ENCODE results near the gene YWHAG. TPM values are rescaled to one million over a fixed set of nuclear protein-coding genes. Genes with fewer than 3 reads are reported as not detected.
A peak's percentile ranks its signal among the peaks of the same experiment; 100 is the strongest.

Gene YWHAG
- total and polyA plus RNA-seq, 2 of the 13 experiments (the other 11 are each of a cell fraction or from before 2014, with no cell fraction given), result 36.9 to 67.5 TPM

DNA sequence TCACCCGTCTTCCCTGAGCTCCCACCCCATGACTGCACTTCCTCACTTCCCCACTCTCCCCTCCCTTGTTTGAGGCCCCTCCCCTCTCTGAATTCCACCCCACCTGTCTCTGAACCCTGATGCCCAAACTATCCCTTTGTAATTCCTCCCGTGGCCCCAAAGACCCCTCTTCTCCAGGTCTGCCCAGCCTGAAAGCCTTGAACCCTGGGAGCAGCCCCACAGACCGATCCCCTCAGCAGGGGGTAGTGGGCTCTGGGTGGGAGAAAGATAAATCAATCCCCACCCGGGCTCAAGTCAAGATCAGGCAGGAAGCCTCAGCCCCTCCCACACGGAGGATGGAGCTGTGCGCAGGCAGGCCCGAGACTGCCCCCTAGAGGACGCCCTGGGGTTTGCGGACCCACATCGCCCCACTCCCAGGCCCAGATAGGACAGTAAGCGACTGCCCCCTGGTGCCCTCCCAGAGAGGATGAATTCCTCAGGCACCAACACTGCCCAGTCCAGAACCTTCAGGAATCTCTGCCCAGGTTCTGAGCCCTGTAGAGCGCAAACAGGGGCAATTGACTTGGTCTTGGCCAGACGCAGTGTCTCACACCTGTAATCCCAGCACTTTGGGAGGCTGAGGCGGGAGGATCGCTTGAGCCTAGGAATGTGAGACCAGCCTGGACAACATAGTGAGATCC, 44.6 kb downstream of the YWHAG start (continued):
- TF ChIP-seq, protein P1, sequence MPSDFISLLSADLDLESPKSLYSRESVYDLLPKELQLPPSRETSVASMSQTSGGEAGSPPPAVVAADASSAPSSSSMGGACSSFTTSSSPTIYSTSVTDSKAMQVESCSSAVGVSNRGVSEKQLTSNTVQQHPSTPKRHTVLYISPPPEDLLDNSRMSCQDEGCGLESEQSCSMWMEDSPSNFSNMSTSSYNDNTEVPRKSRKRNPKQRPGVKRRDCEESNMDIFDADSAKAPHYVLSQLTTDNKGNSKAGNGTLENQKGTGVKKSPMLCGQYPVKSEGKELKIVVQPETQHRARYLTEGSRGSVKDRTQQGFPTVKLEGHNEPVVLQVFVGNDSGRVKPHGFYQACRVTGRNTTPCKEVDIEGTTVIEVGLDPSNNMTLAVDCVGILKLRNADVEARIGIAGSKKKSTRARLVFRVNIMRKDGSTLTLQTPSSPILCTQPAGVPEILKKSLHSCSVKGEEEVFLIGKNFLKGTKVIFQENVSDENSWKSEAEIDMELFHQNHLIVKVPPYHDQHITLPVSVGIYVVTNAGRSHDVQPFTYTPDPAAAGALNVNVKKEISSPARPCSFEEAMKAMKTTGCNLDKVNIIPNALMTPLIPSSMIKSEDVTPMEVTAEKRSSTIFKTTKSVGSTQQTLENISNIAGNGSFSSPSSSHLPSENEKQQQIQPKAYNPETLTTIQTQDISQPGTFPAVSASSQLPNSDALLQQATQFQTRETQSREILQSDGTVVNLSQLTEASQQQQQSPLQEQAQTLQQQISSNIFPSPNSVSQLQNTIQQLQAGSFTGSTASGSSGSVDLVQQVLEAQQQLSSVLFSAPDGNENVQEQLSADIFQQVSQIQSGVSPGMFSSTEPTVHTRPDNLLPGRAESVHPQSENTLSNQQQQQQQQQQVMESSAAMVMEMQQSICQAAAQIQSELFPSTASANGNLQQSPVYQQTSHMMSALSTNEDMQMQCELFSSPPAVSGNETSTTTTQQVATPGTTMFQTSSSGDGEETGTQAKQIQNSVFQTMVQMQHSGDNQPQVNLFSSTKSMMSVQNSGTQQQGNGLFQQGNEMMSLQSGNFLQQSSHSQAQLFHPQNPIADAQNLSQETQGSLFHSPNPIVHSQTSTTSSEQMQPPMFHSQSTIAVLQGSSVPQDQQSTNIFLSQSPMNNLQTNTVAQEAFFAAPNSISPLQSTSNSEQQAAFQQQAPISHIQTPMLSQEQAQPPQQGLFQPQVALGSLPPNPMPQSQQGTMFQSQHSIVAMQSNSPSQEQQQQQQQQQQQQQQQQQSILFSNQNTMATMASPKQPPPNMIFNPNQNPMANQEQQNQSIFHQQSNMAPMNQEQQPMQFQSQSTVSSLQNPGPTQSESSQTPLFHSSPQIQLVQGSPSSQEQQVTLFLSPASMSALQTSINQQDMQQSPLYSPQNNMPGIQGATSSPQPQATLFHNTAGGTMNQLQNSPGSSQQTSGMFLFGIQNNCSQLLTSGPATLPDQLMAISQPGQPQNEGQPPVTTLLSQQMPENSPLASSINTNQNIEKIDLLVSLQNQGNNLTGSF (CRISPR knock-in tag; IDR thresholded peaks at IDR 0.05), result no peak
- TF ChIP-seq, protein P2, sequence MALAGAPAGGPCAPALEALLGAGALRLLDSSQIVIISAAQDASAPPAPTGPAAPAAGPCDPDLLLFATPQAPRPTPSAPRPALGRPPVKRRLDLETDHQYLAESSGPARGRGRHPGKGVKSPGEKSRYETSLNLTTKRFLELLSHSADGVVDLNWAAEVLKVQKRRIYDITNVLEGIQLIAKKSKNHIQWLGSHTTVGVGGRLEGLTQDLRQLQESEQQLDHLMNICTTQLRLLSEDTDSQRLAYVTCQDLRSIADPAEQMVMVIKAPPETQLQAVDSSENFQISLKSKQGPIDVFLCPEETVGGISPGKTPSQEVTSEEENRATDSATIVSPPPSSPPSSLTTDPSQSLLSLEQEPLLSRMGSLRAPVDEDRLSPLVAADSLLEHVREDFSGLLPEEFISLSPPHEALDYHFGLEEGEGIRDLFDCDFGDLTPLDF (CRISPR knock-in tag; IDR thresholded peaks at IDR 0.05), result no peak
- TF ChIP-seq SMYD3 (CRISPR knock-in tag; IDR thresholded peaks at IDR 0.05) (no peak), TCF7 (IDR thresholded peaks at IDR 0.05; ENCODE audit: low read depth) (no peak), POGZ (CRISPR knock-in tag; IDR thresholded peaks at IDR 0.05) (0 out of 2 replicates have a peak, but pooled peaks have one; percentile 17), FOXO1 (CRISPR knock-in tag; IDR thresholded peaks at IDR 0.05) (peak; percentile 52), ZMAT3 (CRISPR knock-in tag; conservative IDR thresholded peaks at IDR 0.05) (0 out of 2 replicates have a peak, but pooled peaks have one; percentile 34), ZNF354B (CRISPR knock-in tag; IDR thresholded peaks at IDR 0.05) (no peak), ZNF577 (CRISPR knock-in tag; IDR thresholded peaks at IDR 0.05; ENCODE audit: borderline replicate concordance, low read depth) (no peak), THAP11 (CRISPR knock-in tag; IDR thresholded peaks at IDR 0.05) (peak; percentile 85), NR2C2 (CRISPR knock-in tag; IDR thresholded peaks at IDR 0.05; ENCODE audit: borderline replicate concordance) (no peak)
- TF ChIP-seq, protein P3, sequence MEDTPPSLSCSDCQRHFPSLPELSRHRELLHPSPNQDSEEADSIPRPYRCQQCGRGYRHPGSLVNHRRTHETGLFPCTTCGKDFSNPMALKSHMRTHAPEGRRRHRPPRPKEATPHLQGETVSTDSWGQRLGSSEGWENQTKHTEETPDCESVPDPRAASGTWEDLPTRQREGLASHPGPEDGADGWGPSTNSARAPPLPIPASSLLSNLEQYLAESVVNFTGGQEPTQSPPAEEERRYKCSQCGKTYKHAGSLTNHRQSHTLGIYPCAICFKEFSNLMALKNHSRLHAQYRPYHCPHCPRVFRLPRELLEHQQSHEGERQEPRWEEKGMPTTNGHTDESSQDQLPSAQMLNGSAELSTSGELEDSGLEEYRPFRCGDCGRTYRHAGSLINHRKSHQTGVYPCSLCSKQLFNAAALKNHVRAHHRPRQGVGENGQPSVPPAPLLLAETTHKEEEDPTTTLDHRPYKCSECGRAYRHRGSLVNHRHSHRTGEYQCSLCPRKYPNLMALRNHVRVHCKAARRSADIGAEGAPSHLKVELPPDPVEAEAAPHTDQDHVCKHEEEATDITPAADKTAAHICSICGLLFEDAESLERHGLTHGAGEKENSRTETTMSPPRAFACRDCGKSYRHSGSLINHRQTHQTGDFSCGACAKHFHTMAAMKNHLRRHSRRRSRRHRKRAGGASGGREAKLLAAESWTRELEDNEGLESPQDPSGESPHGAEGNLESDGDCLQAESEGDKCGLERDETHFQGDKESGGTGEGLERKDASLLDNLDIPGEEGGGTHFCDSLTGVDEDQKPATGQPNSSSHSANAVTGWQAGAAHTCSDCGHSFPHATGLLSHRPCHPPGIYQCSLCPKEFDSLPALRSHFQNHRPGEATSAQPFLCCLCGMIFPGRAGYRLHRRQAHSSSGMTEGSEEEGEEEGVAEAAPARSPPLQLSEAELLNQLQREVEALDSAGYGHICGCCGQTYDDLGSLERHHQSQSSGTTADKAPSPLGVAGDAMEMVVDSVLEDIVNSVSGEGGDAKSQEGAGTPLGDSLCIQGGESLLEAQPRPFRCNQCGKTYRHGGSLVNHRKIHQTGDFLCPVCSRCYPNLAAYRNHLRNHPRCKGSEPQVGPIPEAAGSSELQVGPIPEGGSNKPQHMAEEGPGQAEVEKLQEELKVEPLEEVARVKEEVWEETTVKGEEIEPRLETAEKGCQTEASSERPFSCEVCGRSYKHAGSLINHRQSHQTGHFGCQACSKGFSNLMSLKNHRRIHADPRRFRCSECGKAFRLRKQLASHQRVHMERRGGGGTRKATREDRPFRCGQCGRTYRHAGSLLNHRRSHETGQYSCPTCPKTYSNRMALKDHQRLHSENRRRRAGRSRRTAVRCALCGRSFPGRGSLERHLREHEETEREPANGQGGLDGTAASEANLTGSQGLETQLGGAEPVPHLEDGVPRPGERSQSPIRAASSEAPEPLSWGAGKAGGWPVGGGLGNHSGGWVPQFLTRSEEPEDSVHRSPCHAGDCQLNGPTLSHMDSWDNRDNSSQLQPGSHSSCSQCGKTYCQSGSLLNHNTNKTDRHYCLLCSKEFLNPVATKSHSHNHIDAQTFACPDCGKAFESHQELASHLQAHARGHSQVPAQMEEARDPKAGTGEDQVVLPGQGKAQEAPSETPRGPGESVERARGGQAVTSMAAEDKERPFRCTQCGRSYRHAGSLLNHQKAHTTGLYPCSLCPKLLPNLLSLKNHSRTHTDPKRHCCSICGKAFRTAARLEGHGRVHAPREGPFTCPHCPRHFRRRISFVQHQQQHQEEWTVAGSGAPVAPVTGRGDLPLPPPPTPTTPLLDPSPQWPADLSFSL (CRISPR knock-in tag; IDR thresholded peaks at IDR 0.05), result no peak
- TF ChIP-seq, protein P4, sequence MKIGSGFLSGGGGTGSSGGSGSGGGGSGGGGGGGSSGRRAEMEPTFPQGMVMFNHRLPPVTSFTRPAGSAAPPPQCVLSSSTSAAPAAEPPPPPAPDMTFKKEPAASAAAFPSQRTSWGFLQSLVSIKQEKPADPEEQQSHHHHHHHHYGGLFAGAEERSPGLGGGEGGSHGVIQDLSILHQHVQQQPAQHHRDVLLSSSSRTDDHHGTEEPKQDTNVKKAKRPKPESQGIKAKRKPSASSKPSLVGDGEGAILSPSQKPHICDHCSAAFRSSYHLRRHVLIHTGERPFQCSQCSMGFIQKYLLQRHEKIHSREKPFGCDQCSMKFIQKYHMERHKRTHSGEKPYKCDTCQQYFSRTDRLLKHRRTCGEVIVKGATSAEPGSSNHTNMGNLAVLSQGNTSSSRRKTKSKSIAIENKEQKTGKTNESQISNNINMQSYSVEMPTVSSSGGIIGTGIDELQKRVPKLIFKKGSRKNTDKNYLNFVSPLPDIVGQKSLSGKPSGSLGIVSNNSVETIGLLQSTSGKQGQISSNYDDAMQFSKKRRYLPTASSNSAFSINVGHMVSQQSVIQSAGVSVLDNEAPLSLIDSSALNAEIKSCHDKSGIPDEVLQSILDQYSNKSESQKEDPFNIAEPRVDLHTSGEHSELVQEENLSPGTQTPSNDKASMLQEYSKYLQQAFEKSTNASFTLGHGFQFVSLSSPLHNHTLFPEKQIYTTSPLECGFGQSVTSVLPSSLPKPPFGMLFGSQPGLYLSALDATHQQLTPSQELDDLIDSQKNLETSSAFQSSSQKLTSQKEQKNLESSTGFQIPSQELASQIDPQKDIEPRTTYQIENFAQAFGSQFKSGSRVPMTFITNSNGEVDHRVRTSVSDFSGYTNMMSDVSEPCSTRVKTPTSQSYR (CRISPR knock-in tag; IDR thresholded peaks at IDR 0.05; ENCODE audit: borderline replicate concordance), result peak; percentile 25; the same call in 1 of the 2 replicates
